Skeletal muscle tissue (tissue), 4 donors: ENCODE measurements around the gene ZNF644. TPM values are rescaled to one million over a fixed set of nuclear protein-coding genes. Genes with fewer than 3 reads are reported as not detected.
"Not testable (repeated sequence)": the region's sequence is repeated elsewhere in the genome, so short reads cannot be mapped to it uniquely, and the experiment has no call there.

Source experiments
- H3K27ac ChIP-seq: one replicate; pipeline ENCODE4 v1.7.0; 2013; ENCODE audit warnings: mild to moderate bottlenecking, low read depth, low read length, inconsistent platforms
- H3K27me3 ChIP-seq, 3 donors: one replicate each; pipeline ENCODE4 v1.7.0; 2013; ENCODE audit warnings: low read length in 3 of 3; ENCODE audit not compliant: control insufficient read depth in 3 of 3, insufficient read depth in 3 of 3
- H3K36me3 ChIP-seq, 3 donors: one replicate each; pipeline ENCODE4 v1.7.0; 2013; ENCODE audit warnings: low read length in 3 of 3; ENCODE audit not compliant: control insufficient read depth in 3 of 3, insufficient read depth in 3 of 3
- H3K4me1 ChIP-seq, 3 donors: one replicate each; pipeline ENCODE4 v1.7.0; 2013; ENCODE audit warnings: low read length in 3 of 3, mild to moderate bottlenecking in 3 of 3; ENCODE audit not compliant: control insufficient read depth in 3 of 3, insufficient read depth in 3 of 3
- H3K4me3 ChIP-seq, 3 donors: one replicate each; pipeline ENCODE4 v1.7.0; 2013; ENCODE audit warnings: low read length in 3 of 3
- H3K9ac ChIP-seq, 3 donors: one replicate each; pipeline ENCODE4 v1.7.0; 2013; ENCODE audit warnings: low read length in 3 of 3, mild to moderate bottlenecking in 3 of 3, moderate library complexity in 2 of 3, low read depth in 1 of 3
- H3K9me3 ChIP-seq, 3 donors: one replicate each; pipeline ENCODE4 v1.7.0; 2013; ENCODE audit warnings: low read length in 3 of 3; ENCODE audit not compliant: control insufficient read depth in 3 of 3
- total RNA-seq: library from RNA; depleted of rRNA; stranded (reverse); fragments of >200 nt; gene quantifications from one replicate; pipeline ENCODE4 v1.2.3, GENCODE V29; 2014
- donor health status: Osteomylitis.

Gene ZNF644
- total RNA-seq, 1 donor from 2014 or later, result 71.0 TPM

- H3K27me3 ChIP-seq, result no peaks in the 10 kb centered on the region
- H3K9me3 ChIP-seq, result peaks cover 0 to 4% (median 0%) of the 10 kb centered on the region in 3 donors
- H3K27ac ChIP-seq, result no peak overlapping the region
- no peak overlapping the region for H3K4me3 ChIP-seq
- H3K36me3 ChIP-seq, result no peaks in the 10 kb centered on the region
- no peak overlapping the region for H3K9ac ChIP-seq
- H3K4me1 ChIP-seq, result no peaks in the 10 kb centered on the region
Observed at GRCh38 chr1:91046766-91047165, 24.9 kb upstream of the ZNF644 start.

- H3K4me3 ChIP-seq, result no peak overlapping the region
- no peaks in the 10 kb centered on the region for H3K4me1 ChIP-seq
- no peaks in the 10 kb centered on the region for H3K36me3 ChIP-seq
- H3K9ac ChIP-seq, result no peak overlapping the region
- H3K27ac ChIP-seq, result no peak overlapping the region
- H3K9me3 ChIP-seq, result peaks cover 0 to 6% (median 0%) of the 10 kb centered on the region in 3 donors
- H3K27me3 ChIP-seq, result no peaks in the 10 kb centered on the region
Observed at GRCh38 chr1:91045284-91045683, 23.4 kb upstream of the ZNF644 start.

GRCh38 chr1:91044776-91045175 is 22.9 kb upstream of the ZNF644 start:
- not testable (repeated sequence) for H3K36me3 ChIP-seq, H3K27ac ChIP-seq, H3K4me3 ChIP-seq, H3K4me1 ChIP-seq, H3K27me3 ChIP-seq, H3K9ac ChIP-seq, H3K9me3 ChIP-seq

GRCh38 chr1:91042372-91042771 is 20.5 kb upstream of the ZNF644 start:
- H3K27ac ChIP-seq, H3K4me1 ChIP-seq, H3K9me3 ChIP-seq, H3K27me3 ChIP-seq, H3K36me3 ChIP-seq, H3K4me3 ChIP-seq, H3K9ac ChIP-seq: not testable (repeated sequence)

GRCh38 chr1:91038582-91038981 is 16.7 kb upstream of the ZNF644 start:
- H3K4me3 ChIP-seq, result no peak overlapping the region
- no peak overlapping the region for H3K9ac ChIP-seq
- H3K36me3 ChIP-seq, result no peaks in the 10 kb centered on the region
- H3K27ac ChIP-seq, result no peak overlapping the region
- H3K4me1 ChIP-seq, result no peaks in the 10 kb centered on the region
- H3K27me3 ChIP-seq, result no peaks in the 10 kb centered on the region
- peaks cover 0 to 6% (median 0%) of the 10 kb centered on the region in 3 donors for H3K9me3 ChIP-seq

- no peak overlapping the region for H3K4me3 ChIP-seq
- H3K27me3 ChIP-seq, result no peaks in the 10 kb centered on the region
- no peaks in the 10 kb centered on the region for H3K4me1 ChIP-seq
- H3K27ac ChIP-seq, result no peak overlapping the region
- no peak overlapping the region for H3K9ac ChIP-seq
- peaks cover 0 to 2% (median 0%) of the 10 kb centered on the region in 3 donors for H3K9me3 ChIP-seq
- no peaks in the 10 kb centered on the region for H3K36me3 ChIP-seq
Observed at GRCh38 chr1:91036894-91037829, 15.3 kb upstream of the ZNF644 start.

- Histone ChIP-seq H3K9ac (no peak overlapping the region), H3K27ac (no peak overlapping the region), H3K27me3 (no peaks in the 10 kb centered on the region), H3K4me3 (no peak overlapping the region), H3K36me3 (no peaks in the 10 kb centered on the region), H3K4me1 (no peaks in the 10 kb centered on the region), H3K9me3 (no peaks in the 10 kb centered on the region)
Observed at GRCh38 chr1:91032349-91032748, 10.5 kb upstream of the ZNF644 start.

GRCh38 chr1:91031081-91031480 is 9.2 kb upstream of the ZNF644 start:
- H3K36me3 ChIP-seq, result no peaks in the 10 kb centered on the region
- no peak overlapping the region for H3K27ac ChIP-seq
- no peak overlapping the region for H3K9ac ChIP-seq
- no peaks in the 10 kb centered on the region for H3K27me3 ChIP-seq
- no peak overlapping the region for H3K4me3 ChIP-seq
- no peaks in the 10 kb centered on the region for H3K9me3 ChIP-seq
- no peaks in the 10 kb centered on the region for H3K4me1 ChIP-seq

- Histone ChIP-seq H3K4me1 (peaks cover 4 to 6% (median 4%) of the 10 kb centered on the region in 3 donors), H3K36me3 (no peaks in the 10 kb centered on the region), H3K9me3 (no peaks in the 10 kb centered on the region), H3K9ac (no peak overlapping the region), H3K27me3 (no peaks in the 10 kb centered on the region), H3K4me3 (no peak overlapping the region), H3K27ac (no peak overlapping the region)
Observed at GRCh38 chr1:91026777-91027176, 4.9 kb upstream of the ZNF644 start.

GRCh38 chr1:91026320-91026719 is 4.5 kb upstream of the ZNF644 start:
- peaks cover 4 to 6% (median 4%) of the 10 kb centered on the region in 3 donors for H3K4me1 ChIP-seq
- no peak overlapping the region for H3K4me3 ChIP-seq
- no peak overlapping the region for H3K9ac ChIP-seq
- H3K36me3 ChIP-seq, result no peaks in the 10 kb centered on the region
- H3K27ac ChIP-seq, result no peak overlapping the region
- H3K27me3 ChIP-seq, result no peaks in the 10 kb centered on the region
- no peaks in the 10 kb centered on the region for H3K9me3 ChIP-seq
